HG03558 (cell line): ENCODE data around the gene DCP2.

Source experiments
- ATAC-seq: cut with Tn5 transposase; IDR thresholded peaks from one replicate; pipeline ENCODE4 v1.9.1; 2021; ENCODE audit warnings: moderate number of reproducible peaks; ENCODE audit not compliant: unreplicated experiment; ENCODE audit errors: extremely low read depth

DCP2 gene

DNA sequence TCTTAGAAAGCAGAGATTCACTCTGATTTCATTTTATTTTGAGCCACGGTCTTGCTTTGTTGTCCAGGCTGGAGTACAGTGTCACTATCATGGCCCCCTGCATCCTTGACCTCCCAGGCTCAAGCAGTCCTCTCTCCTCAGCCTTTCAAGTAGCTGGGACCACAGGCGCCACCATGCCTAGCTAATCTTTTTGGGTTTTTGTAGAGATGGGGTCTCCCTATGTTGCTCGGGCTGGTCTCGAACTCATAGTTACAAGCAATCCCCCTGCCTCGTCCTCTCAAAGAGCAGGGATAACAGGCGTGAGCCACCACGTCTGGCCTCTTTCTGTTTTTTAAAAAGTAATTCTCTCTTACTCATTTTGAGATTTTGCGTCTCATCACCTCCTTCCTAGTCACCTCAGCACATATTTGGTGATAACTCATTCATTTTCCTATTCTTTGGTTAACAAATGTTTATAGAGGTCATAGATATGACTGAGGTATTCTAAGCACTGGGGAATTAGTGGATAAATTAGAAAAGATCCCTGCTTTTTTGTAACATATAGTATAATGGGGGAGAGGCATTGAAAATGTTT, 10.8 kb upstream of the DCP2 start:
- ATAC-seq, result no peak

GRCh38 chr5:112967520-112968083, 9.0 kb upstream of the DCP2 start:
- no peak for ATAC-seq

- no peak for ATAC-seq
Observed at GRCh38 chr5:112968411-112969106, 8.0 kb upstream of the DCP2 start.

- no peak for ATAC-seq
Observed at GRCh38 chr5:112971276-112971675, 5.3 kb upstream of the DCP2 start.

- ATAC-seq, result no peak
Observed at GRCh38 chr5:112973036-112973435, 3.6 kb upstream of the DCP2 start.

DNA sequence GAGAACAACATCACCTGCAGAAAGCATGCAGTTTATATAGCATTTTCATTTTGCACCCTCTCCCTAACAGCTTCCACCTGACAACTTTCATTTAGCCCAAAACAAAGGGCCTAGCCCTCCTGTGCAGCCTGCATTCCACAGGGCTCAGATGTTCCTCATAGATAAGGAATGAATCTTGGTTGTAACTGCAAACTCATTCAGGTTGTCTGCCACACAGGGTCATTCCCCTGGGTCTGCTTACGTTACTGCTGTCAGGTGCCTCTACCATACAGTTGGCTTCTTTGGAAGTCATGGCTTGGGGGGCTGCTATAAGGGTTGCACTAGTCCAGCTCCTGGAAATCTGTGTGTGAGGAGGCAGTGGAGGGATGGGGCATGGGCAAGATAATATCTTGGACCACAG, 2.7 kb upstream of the DCP2 start:
- no peak for ATAC-seq

- ATAC-seq, result no peak
Observed at GRCh38 chr5:112974901-112975300, 1.7 kb upstream of the DCP2 start.

GRCh38 chr5:112975721-112976431, 722 bp upstream of the DCP2 start:
- ATAC-seq, result peak; percentile 6

DNA sequence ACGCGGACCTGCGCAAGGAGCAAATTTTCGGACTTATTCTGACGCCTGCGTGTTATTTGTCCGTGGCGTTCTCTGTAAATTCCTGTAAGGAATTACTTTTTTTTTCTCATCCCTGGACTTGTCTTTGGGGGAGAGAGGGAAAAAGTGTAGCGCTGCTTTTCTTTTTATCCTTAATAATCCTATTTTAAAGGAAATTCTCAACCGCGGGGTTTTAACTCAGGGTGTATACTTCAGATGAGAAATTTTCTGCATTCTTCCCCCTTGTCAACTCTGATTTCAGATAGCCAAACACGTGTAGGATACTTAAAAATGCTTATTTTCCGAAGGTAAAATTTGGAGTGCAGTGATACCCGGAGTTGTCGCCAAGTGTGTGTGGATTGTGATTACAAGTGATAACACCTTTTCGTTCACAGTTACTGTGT, 853 bp downstream of the DCP2 start:
- no peak for ATAC-seq

DNA sequence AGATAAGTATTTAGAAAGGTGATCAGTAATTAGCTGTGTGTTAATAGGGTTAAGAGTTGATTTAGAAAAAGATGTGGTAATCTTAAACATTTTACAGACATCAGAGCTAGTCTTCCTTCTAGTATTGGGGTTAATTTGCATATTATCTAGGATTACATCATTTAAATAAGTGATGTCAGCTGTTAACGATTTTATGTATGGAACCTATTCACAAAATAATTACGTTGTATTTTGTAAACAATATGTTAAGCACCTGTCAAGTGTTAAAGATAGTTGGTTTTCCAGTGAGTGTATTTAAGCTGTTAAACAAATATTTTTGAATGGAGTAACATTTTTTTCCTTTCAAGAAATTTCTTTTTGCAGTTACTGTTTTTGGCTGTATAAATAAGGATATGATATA, 2.2 kb downstream of the DCP2 start:
- ATAC-seq, result no peak

- no peak for ATAC-seq
Observed at GRCh38 chr5:112979723-112980122, 3.1 kb downstream of the DCP2 start.

GRCh38 chr5:112983363-112983762, 6.8 kb downstream of the DCP2 start:
- no peak for ATAC-seq

GRCh38 chr5:112986224-112986623, 9.6 kb downstream of the DCP2 start:
- no peak for ATAC-seq

GRCh38 chr5:112995764-112996618, 19.4 kb downstream of the DCP2 start:
- no peak for ATAC-seq

GRCh38 chr5:112996830-112997374, 20.3 kb downstream of the DCP2 start:
- no peak for ATAC-seq

GRCh38 chr5:112998296-112998695, 21.7 kb downstream of the DCP2 start:
- no peak for ATAC-seq

- no peak for ATAC-seq
Observed at GRCh38 chr5:113000466-113000865, 23.9 kb downstream of the DCP2 start.

DNA sequence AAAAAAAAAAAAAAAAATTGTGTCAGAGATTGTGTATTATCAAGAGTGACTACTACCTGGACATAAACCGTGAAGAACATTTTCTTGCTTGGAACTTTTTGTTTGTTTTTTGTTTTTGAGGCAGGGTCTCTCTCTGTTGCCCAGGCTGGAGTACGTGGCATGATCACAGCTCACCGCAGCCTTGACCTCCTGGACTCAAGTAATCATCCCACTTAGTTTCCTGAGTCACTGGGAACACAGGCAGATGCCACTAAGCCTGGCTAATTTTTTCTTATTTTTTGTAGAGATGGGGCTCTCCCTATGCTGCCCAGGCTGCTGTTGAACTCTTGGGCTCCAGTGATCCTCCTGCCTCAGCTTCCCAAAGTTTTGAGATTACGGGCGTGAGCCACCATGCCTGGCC, 25.8 kb downstream of the DCP2 start:
- no peak for ATAC-seq

DNA sequence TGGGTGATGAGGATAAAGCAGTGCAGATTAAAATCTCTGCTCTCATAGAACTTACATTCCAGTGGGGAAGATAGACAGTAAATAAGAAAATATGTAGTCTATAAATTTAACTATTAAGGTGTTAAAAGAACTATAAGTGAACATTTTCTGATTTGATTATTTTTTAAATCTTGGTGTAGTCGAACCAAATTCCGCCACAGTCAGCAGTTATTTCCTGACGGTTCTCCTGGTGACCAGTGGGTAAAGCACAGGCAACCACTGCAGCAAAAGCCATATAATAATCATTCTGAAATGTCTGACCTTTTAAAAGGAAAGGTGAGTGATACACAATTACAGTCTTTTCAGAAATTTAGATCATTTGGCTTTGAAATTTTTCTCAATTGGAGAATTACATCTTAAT, 27.2 kb downstream of the DCP2 start:
- ATAC-seq, result no peak

- no peak for ATAC-seq
Observed at GRCh38 chr5:113005454-113005853, 28.9 kb downstream of the DCP2 start.
